Pancreas (tissue), 10 donors: Measurements from ENCODE around the gene TARBP1. TPM values are rescaled to one million over a fixed set of nuclear protein-coding genes. Genes with fewer than 3 reads are reported as not detected.

Source experiments
- ATAC-seq, 4 donors: fragments of 200-7000 bp; cut with Tn5 transposase; one replicate each; pipeline versions ENCODE4 v1.8.0 to v1.9.1; 2020; ENCODE audit warnings: mild to moderate bottlenecking in 4 of 4, moderate library complexity in 4 of 4
- DNase-seq, 6 donors: peaks; one replicate each; pipeline ENCODE4 v3.0.0-alpha.2; 2020
- FAIRE-seq: peaks from 2 replicates; lab custom pipeline; 2012; peaks lifted over from hg19 to GRCh38; lab: Jason Lieb, UNC
- H3K27ac ChIP-seq, 4 donors: fragments of 200-600 bp; sonication (generic); 1 replicate in 3 of 4; 2 replicates in 1 of 4; pipeline versions ENCODE4 v1.5.0 to v1.8.0; 2020
- H3K27me3 ChIP-seq, 4 donors: fragments of 200-600 bp; one replicate each; pipeline ENCODE4 v1.8.0; 2021
- H3K36me3 ChIP-seq, 3 donors: fragments of 200-600 bp; sonication (generic) in 1 of 3; one replicate each; pipeline versions ENCODE4 v1.5.0 to v1.8.0; 2020 to 2021
- H3K4me1 ChIP-seq, 3 donors: fragments of 200-600 bp; one replicate each; pipeline ENCODE4 v1.8.0; 2021
- H3K4me3 ChIP-seq, 4 donors: fragments of 200-600 bp; sonication (generic) in 2 of 4; one replicate each; pipeline versions ENCODE4 v1.5.0 to v1.8.0; 2020 to 2021
- H3K9me3 ChIP-seq, 4 donors: fragments of 200-600 bp; one replicate each; pipeline ENCODE4 v1.8.0; 2021
- CTCF ChIP-seq, 4 donors: fragments of 200-600 bp; sonication (generic) in 3 of 4; IDR thresholded peaks; one replicate each; pipeline versions ENCODE4 v1.5.0 to v1.8.0; 2021; ENCODE audit warnings: antibody characterized with exemption in 4 of 4
- WGBS, 2 donors: extraction: QIAGEN DNeasy Blood & Tissue Kit; methylation state at CpG; one replicate each; pipeline ENCODE4 v1.1.7; 2013; 5-methylcytosine and 5-hydroxymethylcytosine counted together
- intact Hi-C, 3 donors: fragments of 100-400 bp; cut with DNase I; formaldehyde crosslinking; loops; one replicate each; pipeline versions ENCODE4 v1.11.1 to v1.14.2; 2022
- polyA plus RNA-seq, 2 donors: library from polyadenylated mRNA; stranded (reverse); fragments of 200-250 nt; gene quantifications; one replicate each; pipeline ENCODE4 v1.2.3, GENCODE V29; 2013
- total RNA-seq, 6 donors: library from RNA; stranded (reverse); fragmentation: NEBNext Ultra II Directional in 4 of 6; extraction: Animal tissue kit (Norgen Biotek cat#: 25700) in 4 of 6; gene quantifications; one replicate each; pipeline versions ENCODE4 v1.2.1 to v1.2.4, GENCODE V29; 2021 to 2023
- donor health status: healthy with polysubstance abuse.
- donor health status: DM: no; HTN: no; CAD: no; lungs with moderate emphysema.
- donor health status: DM: no; HTN: no; CAD: no.
- donor health status: control.
- donor health status: control.
- donor health status: Bipolar disorder and iron deficiency.
- donor health status: DM: yes; HTN: yes; CAD: no.
- donor health status: DM: no; HTN: no; CAD: no.
- donor health status: DM: no; HTN: no; CAD: no.
- donor health status: DM: yes; HTN: yes; CAD: no.

The TARBP1 gene
- total and polyA plus RNA-seq, 8 donors: 11.0 to 52.2 (median 14.4) TPM

GRCh38 chr1:234500269-234500668 is 21.3 kb upstream of the TARBP1 start:
- Histone ChIP-seq H3K9me3 (no peaks in the 10 kb centered on the region), H3K36me3 (no peaks in the 10 kb centered on the region), H3K4me3 (no peak overlapping the region), H3K27ac (peak overlapping the region in 2 of 4 donors; percentile 41 to 74), H3K27me3 (no peaks in the 10 kb centered on the region), H3K4me1 (peaks cover 0 to 14% (median 7%) of the 10 kb centered on the region in 3 donors)
- TF ChIP-seq CTCF (IDR thresholded peaks at IDR 0.05): no peak
- ATAC-seq (no peak), DNase-seq (no peak), FAIRE-seq (no peak)
- intact Hi-C loops: loop anchor here in 1 of 3 donors (10.0 kb wide), 1 partner anchor 85 kb away; no protein-coding TSS in a partner anchor
- 43 to 47% methylated on average over 2 of the region's 2 CpGs for whole genome bisulfite sequencing, 2 donors

GRCh38 chr1:234499943-234500245 is 20.9 kb upstream of the TARBP1 start:
- ATAC-seq (no peak), FAIRE-seq (no peak), DNase-seq (no peak)
- intact Hi-C loops: loop anchor here in 2 of 3 donors (5.0 to 10.0 kb wide), 2 partner anchors 85 to 582 kb away; no protein-coding TSS in a partner anchor
- TF ChIP-seq CTCF (IDR thresholded peaks at IDR 0.05): no peak
- H3K27me3 ChIP-seq: no peaks in the 10 kb centered on the region
- peaks cover 0 to 14% (median 7%) of the 10 kb centered on the region in 3 donors for H3K4me1 ChIP-seq
- H3K27ac ChIP-seq: peak overlapping the region in 3 of 4 donors; percentile 41 to 74 (median 52)
- H3K36me3 ChIP-seq: no peaks in the 10 kb centered on the region
- WGBS, 2 donors: 81 to 84% methylated on average over 4 of the region's 4 CpGs
- H3K4me3 ChIP-seq: no peak overlapping the region
- H3K9me3 ChIP-seq: no peaks in the 10 kb centered on the region

GRCh38 chr1:234499119-234499942 is 20.4 kb upstream of the TARBP1 start:
- Histone ChIP-seq H3K4me1 (peaks cover 0 to 14% (median 7%) of the 10 kb centered on the region in 3 donors), H3K27ac (peak overlapping the region; percentile 39 to 74 (median 46)), H3K4me3 (no peak overlapping the region), H3K36me3 (no peaks in the 10 kb centered on the region), H3K27me3 (no peaks in the 10 kb centered on the region), H3K9me3 (no peaks in the 10 kb centered on the region)
- TF ChIP-seq CTCF (IDR thresholded peaks at IDR 0.05): peak; percentile 71 to 88 (median 80)
- DNase-seq (peak; percentile 84 to 95 (median 90)), FAIRE-seq (no peak), ATAC-seq (peak; percentile 97 to 100 (median 98))
- intact Hi-C loops: loop anchor here in 2 of 3 donors (5.0 kb wide), 1 partner anchor 583 kb away; no protein-coding TSS in a partner anchor
- 27 to 28% methylated on average over 27 of the region's 27 CpGs for WGBS, 2 donors

- FAIRE-seq (no peak), ATAC-seq (peak; percentile 17 to 27 (median 22)), DNase-seq (no peak)
- Histone ChIP-seq H3K4me1 (peaks cover 0 to 14% (median 7%) of the 10 kb centered on the region in 3 donors), H3K9me3 (no peaks in the 10 kb centered on the region), H3K27me3 (no peaks in the 10 kb centered on the region), H3K4me3 (no peak overlapping the region), H3K36me3 (no peaks in the 10 kb centered on the region), H3K27ac (peak overlapping the region in 2 of 4 donors; percentile 41 to 74)
- TF ChIP-seq CTCF (IDR thresholded peaks at IDR 0.05): no peak
- WGBS, 2 donors: 36 to 42% methylated on average over 9 of the region's 9 CpGs
- intact Hi-C loops: loop anchor here in 2 of 3 donors (5.0 kb wide), 1 partner anchor 584 kb away; no protein-coding TSS in a partner anchor
Observed at GRCh38 chr1:234498448-234499118, 19.6 kb upstream of the TARBP1 start.
